H9 (cell line): Measurements from ENCODE around the gene LRRC3B. TPM values are rescaled to one million over a fixed set of nuclear protein-coding genes. Genes with fewer than 3 reads are reported as not detected.

ENCODE experiments used
- DNase-seq: peaks from one replicate; pipeline ENCODE4 v3.0.0-alpha.2; 2017
- H2AFZ ChIP-seq: one replicate; pipeline ENCODE4 v1.6.1; 2013; ENCODE audit warnings: mild to moderate bottlenecking, low read length, control low read depth, moderate library complexity
- H2AK5ac ChIP-seq: 2 replicates; pipeline ENCODE4 v1.6.1; 2013; ENCODE audit warnings: low read length, control low read depth, mixed read lengths; ENCODE audit not compliant: insufficient read length
- H2BK120ac ChIP-seq: one replicate; pipeline ENCODE4 v1.6.1; 2013; ENCODE audit warnings: low read depth, mild to moderate bottlenecking, low read length, control low read depth, inconsistent platforms; ENCODE audit not compliant: poor library complexity, severe bottlenecking
- H2BK12ac ChIP-seq: 2 replicates; pipeline ENCODE4 v1.6.1; 2013; ENCODE audit warnings: low read length, control low read depth, mixed read lengths, low read depth; ENCODE audit not compliant: insufficient read length
- H2BK15ac ChIP-seq: 2 replicates; pipeline ENCODE4 v1.6.1; 2013; ENCODE audit warnings: low read depth, low read length, control low read depth
- H2BK20ac ChIP-seq: one replicate; pipeline ENCODE4 v1.6.1; 2013; ENCODE audit warnings: low read depth, mild to moderate bottlenecking, low read length, control low read depth, inconsistent platforms; ENCODE audit not compliant: poor library complexity, severe bottlenecking
- H2BK5ac ChIP-seq: 2 replicates; pipeline ENCODE4 v1.6.1; 2013; ENCODE audit warnings: low read length, control low read depth, mixed read lengths; ENCODE audit not compliant: insufficient read length
- H3K14ac ChIP-seq: 2 replicates; pipeline ENCODE4 v1.6.1; 2013; ENCODE audit warnings: low read length, control low read depth; ENCODE audit not compliant: insufficient read depth
- H3K18ac ChIP-seq: 2 replicates; pipeline ENCODE4 v1.6.1; 2013; ENCODE audit warnings: low read depth, mild to moderate bottlenecking, mixed read lengths, low read length, control low read depth; ENCODE audit not compliant: insufficient read length
- H3K23ac ChIP-seq: 2 replicates; pipeline ENCODE4 v1.6.1; 2013; ENCODE audit warnings: low read length, control low read depth, mixed read lengths, low read depth; ENCODE audit not compliant: insufficient read length
- H3K23me2 ChIP-seq: 2 replicates; pipeline ENCODE4 v1.6.1; 2013; ENCODE audit warnings: low read depth, mild to moderate bottlenecking, mixed read lengths, low read length, control low read depth; ENCODE audit not compliant: insufficient read length, poor library complexity, severe bottlenecking
- H3K27ac ChIP-seq: 2 replicates; pipeline ENCODE4 v1.5.1; 2013; ENCODE audit warnings: low read length, control low read depth, mixed read lengths, low read depth; ENCODE audit not compliant: insufficient read length
- H3K27me3 ChIP-seq: 2 replicates; pipeline ENCODE4 v1.6.1; 2013; ENCODE audit warnings: low read length, control low read depth, inconsistent platforms; ENCODE audit not compliant: insufficient read depth
- H3K4ac ChIP-seq: 2 replicates; pipeline ENCODE4 v1.6.1; 2013; ENCODE audit warnings: low read depth, mild to moderate bottlenecking, control low read depth, inconsistent platforms, low read length, moderate library complexity
- H3K4me1 ChIP-seq: 2 replicates; pipeline ENCODE4 v1.6.1; 2013; ENCODE audit warnings: low read length, control low read depth, inconsistent platforms; ENCODE audit not compliant: insufficient read depth
- H3K4me2 ChIP-seq: 2 replicates; pipeline ENCODE4 v1.6.1; 2013; ENCODE audit warnings: low read length, control low read depth, mixed read lengths; ENCODE audit not compliant: insufficient read length, insufficient read depth
- H3K56ac ChIP-seq: 2 replicates; pipeline ENCODE4 v1.6.1; 2013; ENCODE audit warnings: low read depth, mild to moderate bottlenecking, mixed read lengths, low read length, control low read depth; ENCODE audit not compliant: insufficient read length
- H3K79me1 ChIP-seq: 2 replicates; pipeline ENCODE4 v1.6.1; 2013; ENCODE audit warnings: low read depth, mild to moderate bottlenecking, moderate library complexity, low read length, control low read depth, inconsistent platforms; ENCODE audit not compliant: insufficient read depth, poor library complexity, severe bottlenecking
- H3K79me2 ChIP-seq: 2 replicates; pipeline ENCODE4 v1.6.1; 2013; ENCODE audit warnings: low read length, control low read depth, inconsistent platforms; ENCODE audit not compliant: insufficient read depth
- H3K9ac ChIP-seq: 2 replicates; pipeline ENCODE4 v1.6.1; 2013; ENCODE audit warnings: low read length, control low read depth, mixed read lengths; ENCODE audit not compliant: insufficient read length; ENCODE audit errors: extremely low read depth
- H3K9me3 ChIP-seq: one replicate; pipeline ENCODE4 v1.6.1; 2013; ENCODE audit warnings: low read depth, low read length, inconsistent platforms; ENCODE audit not compliant: control insufficient read depth
- H3T11ph ChIP-seq: one replicate; pipeline ENCODE4 v1.6.1; 2013; ENCODE audit warnings: mild to moderate bottlenecking, low read length, control low read depth, inconsistent platforms
- H4K20me1 ChIP-seq: one replicate; pipeline ENCODE4 v1.6.1; 2013; ENCODE audit not compliant: control insufficient read depth, insufficient read length, insufficient read depth
- H4K5ac ChIP-seq: 2 replicates; pipeline ENCODE4 v1.6.1; 2013; ENCODE audit warnings: low read depth, mild to moderate bottlenecking, mixed read lengths, low read length, control low read depth; ENCODE audit not compliant: insufficient read length
- H4K8ac ChIP-seq: replicated peaks from 2 replicates; pipeline ENCODE4 v1.6.1; 2013; ENCODE audit warnings: low read length, control low read depth, mixed read lengths, low read depth; ENCODE audit not compliant: insufficient read length
- H4K91ac ChIP-seq: 2 replicates; pipeline ENCODE4 v1.6.1; 2013; ENCODE audit warnings: low read depth, mild to moderate bottlenecking, moderate library complexity, mixed read lengths, low read length, control low read depth; ENCODE audit not compliant: insufficient read length
- H3K27ac Mint-ChIP-seq, 3 experiments: 2 replicates in 2 of 3; 3 replicates in 1 of 3; pipeline ENCODE4 v1.8.0; 2020 to 2021; ENCODE audit warnings: mixed read lengths in 3 of 3, mild to moderate bottlenecking in 1 of 3, moderate library complexity in 1 of 3
- H3K27me3 Mint-ChIP-seq: 2 replicates; pipeline ENCODE4 v1.8.0; 2021; ENCODE audit warnings: low read depth, mild to moderate bottlenecking, moderate library complexity, mixed read lengths
- H3K36me3 Mint-ChIP-seq, 3 experiments: 2 replicates in 2 of 3; 3 replicates in 1 of 3; pipeline ENCODE4 v1.8.0; 2020 to 2021; ENCODE audit warnings: low read depth in 3 of 3, mixed read lengths in 3 of 3; ENCODE audit not compliant: insufficient read depth in 1 of 3
- H3K4me1 Mint-ChIP-seq, 2 experiments: 2 replicates each; pipeline ENCODE4 v1.8.0; 2020; ENCODE audit warnings: mixed read lengths in 2 of 2
- H3K4me3 Mint-ChIP-seq, 2 experiments: 2 replicates in 1 of 2; 3 replicates in 1 of 2; pipeline ENCODE4 v1.8.0; 2020 to 2021; ENCODE audit warnings: mild to moderate bottlenecking in 2 of 2, mixed read lengths in 2 of 2, moderate library complexity in 1 of 2
- H3K9me3 Mint-ChIP-seq, 2 experiments: 2 replicates in 1 of 2; 3 replicates in 1 of 2; pipeline ENCODE4 v1.8.0; 2020; ENCODE audit warnings: mild to moderate bottlenecking in 2 of 2, mixed read lengths in 2 of 2, moderate library complexity in 1 of 2
- WGBS: extraction: QIAGEN DNeasy Blood & Tissue Kit; methylation state at CpG from one replicate; pipeline ENCODE4 v1.1.7; 2013; ENCODE audit warnings: missing lambda C conversion rate, low lambda C conversion rate, mixed read lengths; ENCODE audit not compliant: insufficient read length; ENCODE audit errors: extremely low coverage; 5-methylcytosine and 5-hydroxymethylcytosine counted together
- total RNA-seq: library from RNA; stranded (reverse); gene quantifications from 2 replicates; pipeline ENCODE4 v1.2.1, GENCODE V29; 2021
- TF ChIP-seq, protein P1 (sequence below): fragments of 200-600 bp; sonication (generic); conservative IDR thresholded peaks from 3 replicates; pipeline ENCODE4 v1.8.0; 2021; ENCODE audit warnings: antibody characterized with exemption, mild to moderate bottlenecking

The LRRC3B gene
- total RNA-seq, 1 experiment from 2014 or later, result 0.35 TPM

DNA sequence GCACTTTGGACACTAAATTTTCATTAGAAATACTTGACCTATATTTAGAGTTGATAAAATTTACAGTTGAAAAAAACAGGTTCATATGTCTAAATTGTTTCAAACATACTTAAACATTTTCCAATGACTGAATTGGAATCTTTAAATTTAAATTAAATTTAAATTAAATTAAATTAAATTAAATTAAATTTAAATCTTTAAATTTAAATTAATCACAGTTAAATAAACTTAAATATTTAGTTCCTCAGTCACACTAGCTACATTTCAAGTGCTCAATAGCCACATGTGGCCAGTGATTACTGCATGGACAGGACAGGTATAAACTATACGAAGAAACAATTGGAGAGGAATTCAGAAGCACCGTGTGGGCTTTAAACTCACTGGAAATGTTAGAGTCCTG, 16.8 kb downstream of the LRRC3B start:
- WGBS, result no CpG with 5 or more reads among the region's 2 CpGs

More for the DNA sequence above, 16.8 kb downstream of the LRRC3B start:
- Histone ChIP-seq H2AFZ (no peak overlapping the region), H3K23me2 (no peaks in the 10 kb centered on the region), H3K79me2 (no peaks in the 10 kb centered on the region), H2BK5ac (no peak overlapping the region), H3T11ph (no peak overlapping the region), H3K27me3 (no peaks in the 10 kb centered on the region), H3K27ac (no peak overlapping the region), H4K5ac (no peak overlapping the region), H4K91ac (no peak overlapping the region), H3K9me3 (no peaks in the 10 kb centered on the region), H3K4ac (no peak overlapping the region), H3K56ac (no peak overlapping the region), H2BK15ac (no peak overlapping the region), H2BK20ac (no peak overlapping the region), H3K4me2 (no peak overlapping the region), H3K4me1 (no peaks in the 10 kb centered on the region), H4K8ac (no peak overlapping the region), H3K23ac (no peak overlapping the region), H4K20me1 (no peaks in the 10 kb centered on the region), H3K14ac (no peak overlapping the region), H2AK5ac (no peak overlapping the region), H2BK120ac (no peak overlapping the region), H3K18ac (no peak overlapping the region), H3K79me1 (no peaks in the 10 kb centered on the region), H3K9ac (no peak overlapping the region), H2BK12ac (no peak overlapping the region)
- no peaks in the 10 kb centered on the region for H3K9me3 Mint-ChIP-seq
- no peak for DNase-seq
- no peaks in the 10 kb centered on the region; a peak in 2 of 7 replicates for H3K36me3 Mint-ChIP-seq
- no peaks in the 10 kb centered on the region for H3K4me1 Mint-ChIP-seq
- H3K4me3 Mint-ChIP-seq, result no peak overlapping the region
- peaks cover 7% of the 10 kb centered on the region for H3K27me3 Mint-ChIP-seq
- H3K27ac Mint-ChIP-seq, result no peak overlapping the region
- TF ChIP-seq, protein P1, sequence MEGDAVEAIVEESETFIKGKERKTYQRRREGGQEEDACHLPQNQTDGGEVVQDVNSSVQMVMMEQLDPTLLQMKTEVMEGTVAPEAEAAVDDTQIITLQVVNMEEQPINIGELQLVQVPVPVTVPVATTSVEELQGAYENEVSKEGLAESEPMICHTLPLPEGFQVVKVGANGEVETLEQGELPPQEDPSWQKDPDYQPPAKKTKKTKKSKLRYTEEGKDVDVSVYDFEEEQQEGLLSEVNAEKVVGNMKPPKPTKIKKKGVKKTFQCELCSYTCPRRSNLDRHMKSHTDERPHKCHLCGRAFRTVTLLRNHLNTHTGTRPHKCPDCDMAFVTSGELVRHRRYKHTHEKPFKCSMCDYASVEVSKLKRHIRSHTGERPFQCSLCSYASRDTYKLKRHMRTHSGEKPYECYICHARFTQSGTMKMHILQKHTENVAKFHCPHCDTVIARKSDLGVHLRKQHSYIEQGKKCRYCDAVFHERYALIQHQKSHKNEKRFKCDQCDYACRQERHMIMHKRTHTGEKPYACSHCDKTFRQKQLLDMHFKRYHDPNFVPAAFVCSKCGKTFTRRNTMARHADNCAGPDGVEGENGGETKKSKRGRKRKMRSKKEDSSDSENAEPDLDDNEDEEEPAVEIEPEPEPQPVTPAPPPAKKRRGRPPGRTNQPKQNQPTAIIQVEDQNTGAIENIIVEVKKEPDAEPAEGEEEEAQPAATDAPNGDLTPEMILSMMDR, result no peak
